ENCODE results near the gene GABRG3.

GRCh38 chr15:27166917-27167316 lies 195.9 kb downstream of the GABRG3 start:
- TF ChIP-seq CTCF (IDR thresholded peaks at IDR 0.05) (no peak), POLR2A (IDR thresholded peaks at IDR 0.05) (no peak)

Measured in adrenal gland (tissue), 5 donors.